WERI-Rb-1 (cell line): ENCODE data around the gene TENT4B.

Source experiments
- DNase-seq: peaks from one replicate; pipeline ENCODE4 v3.0.0-alpha.2; 2020
- H3K27ac ChIP-seq: fragments of 250-450 bp; sonication (Bioruptor Pico); 2 replicates; pipeline ENCODE4 v1.5.1; 2020; ENCODE audit warnings: mild to moderate bottlenecking, moderate library complexity
- H3K27me3 ChIP-seq: fragments of 250-450 bp; sonication (Bioruptor Pico); 2 replicates; pipeline ENCODE4 v1.5.1; 2021; ENCODE audit warnings: mild to moderate bottlenecking, low read depth, moderate library complexity; ENCODE audit not compliant: insufficient read depth, severe bottlenecking
- H3K36me3 ChIP-seq: fragments of 250-450 bp; sonication (Bioruptor Pico); 2 replicates; pipeline ENCODE4 v1.5.1; 2020; ENCODE audit warnings: mild to moderate bottlenecking, moderate library complexity
- H3K4me3 ChIP-seq: 2 replicates; pipeline ENCODE4 v1.5.1; 2011; ENCODE audit warnings: low read depth, mild to moderate bottlenecking, control low read depth, low read length
- H3K9me3 ChIP-seq: fragments of 250-450 bp; sonication (Bioruptor Pico); 2 replicates; pipeline ENCODE4 v1.5.1; 2021; ENCODE audit warnings: mild to moderate bottlenecking, moderate library complexity; ENCODE audit not compliant: severe bottlenecking
- CTCF ChIP-seq: IDR thresholded peaks from 2 replicates; pipeline ENCODE4 v1.5.1; 2011; ENCODE audit warnings: low read depth, mild to moderate bottlenecking, control low read depth, inconsistent platforms, low read length

Gene TENT4B

GRCh38 chr16:50152807-50153595 lies at the start of gene TENT4B:
TSS of gene TENT4B (plus strand) at chr16:50153306. CDS start at chr16:50153622, 316 bp downstream.
- Histone ChIP-seq H3K9me3 (no peaks in the 10 kb centered on the region), H3K4me3 (peak within 1 kb of the TSS; percentile 86), H3K27ac (peak within 1 kb of the TSS; percentile 99), H3K27me3 (no peaks in the 10 kb centered on the region), H3K36me3 (peaks cover 6% of the 10 kb centered on the region; the same call in 1 of the 2 replicates)
- no peak for TF ChIP-seq CTCF
- peak; percentile 79 for DNase-seq

GRCh38 chr16:50103764-50104163 lies 49.3 kb upstream of the TENT4B start:
- TF ChIP-seq CTCF = no peak
- Histone ChIP-seq H3K36me3 (peaks cover 49% of the 10 kb centered on the region), H3K27ac (no peak overlapping the region), H3K27me3 (no peaks in the 10 kb centered on the region), H3K4me3 (no peak overlapping the region), H3K9me3 (no peaks in the 10 kb centered on the region)
- no peak for DNase-seq

- H3K27me3 ChIP-seq = no peaks in the 10 kb centered on the region
- no peak overlapping the region for H3K27ac ChIP-seq
- H3K36me3 ChIP-seq = no peaks in the 10 kb centered on the region
- H3K9me3 ChIP-seq = no peaks in the 10 kb centered on the region
- H3K4me3 ChIP-seq = no peak overlapping the region
- no peak for DNase-seq
- TF ChIP-seq CTCF = no peak
Measured at GRCh38 chr16:50114357-50115129, 38.6 kb upstream of the TENT4B start.

GRCh38 chr16:50120711-50121110 lies 32.4 kb upstream of the TENT4B start:
- no peak for TF ChIP-seq CTCF
- Histone ChIP-seq H3K36me3 (no peaks in the 10 kb centered on the region), H3K9me3 (no peaks in the 10 kb centered on the region), H3K27ac (no peak overlapping the region), H3K27me3 (no peaks in the 10 kb centered on the region), H3K4me3 (no peak overlapping the region)
- DNase-seq = no peak

GRCh38 chr16:50121278-50121677 lies 31.8 kb upstream of the TENT4B start:
- H3K36me3 ChIP-seq = no peaks in the 10 kb centered on the region
- no peak for TF ChIP-seq CTCF
- DNase-seq = no peak
- H3K27me3 ChIP-seq = no peaks in the 10 kb centered on the region
- no peaks in the 10 kb centered on the region for H3K9me3 ChIP-seq
- no peak overlapping the region for H3K4me3 ChIP-seq
- no peak overlapping the region for H3K27ac ChIP-seq
